GM18520 (cell line): Measurements from ENCODE around the gene HRCT1.
"Not testable (repeated sequence)": the region's sequence is repeated elsewhere in the genome, so short reads cannot be mapped to it uniquely, and the experiment has no call there.

Source experiments
- ATAC-seq: cut with Tn5 transposase; IDR thresholded peaks from one replicate; pipeline ENCODE4 v1.9.1; 2021; ENCODE audit not compliant: unreplicated experiment

The HRCT1 gene

DNA sequence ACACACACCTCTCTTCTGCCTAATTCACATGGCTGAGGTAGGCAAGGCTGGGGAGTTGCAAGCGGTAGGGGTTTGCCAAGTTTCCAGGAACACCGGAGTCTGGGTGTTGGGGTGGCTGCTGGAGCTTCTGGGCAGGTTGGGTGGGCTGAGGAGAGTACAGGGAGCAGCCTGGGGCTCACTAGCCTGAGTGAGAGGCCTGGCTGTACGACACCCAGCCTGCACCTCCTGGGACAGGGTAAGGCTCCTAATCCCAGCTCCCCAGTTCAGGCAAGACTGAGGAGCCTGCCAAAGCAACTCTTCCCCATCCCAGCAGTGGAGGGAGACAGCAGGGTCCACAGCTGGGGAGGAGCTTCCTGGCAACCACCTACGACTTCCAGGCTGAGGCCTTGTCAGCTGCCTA lies 11.3 kb downstream of the HRCT1 start:
- ATAC-seq: no peak

GRCh38 chr9:35918780-35919179 lies 12.8 kb downstream of the HRCT1 start:
- no peak for ATAC-seq

DNA sequence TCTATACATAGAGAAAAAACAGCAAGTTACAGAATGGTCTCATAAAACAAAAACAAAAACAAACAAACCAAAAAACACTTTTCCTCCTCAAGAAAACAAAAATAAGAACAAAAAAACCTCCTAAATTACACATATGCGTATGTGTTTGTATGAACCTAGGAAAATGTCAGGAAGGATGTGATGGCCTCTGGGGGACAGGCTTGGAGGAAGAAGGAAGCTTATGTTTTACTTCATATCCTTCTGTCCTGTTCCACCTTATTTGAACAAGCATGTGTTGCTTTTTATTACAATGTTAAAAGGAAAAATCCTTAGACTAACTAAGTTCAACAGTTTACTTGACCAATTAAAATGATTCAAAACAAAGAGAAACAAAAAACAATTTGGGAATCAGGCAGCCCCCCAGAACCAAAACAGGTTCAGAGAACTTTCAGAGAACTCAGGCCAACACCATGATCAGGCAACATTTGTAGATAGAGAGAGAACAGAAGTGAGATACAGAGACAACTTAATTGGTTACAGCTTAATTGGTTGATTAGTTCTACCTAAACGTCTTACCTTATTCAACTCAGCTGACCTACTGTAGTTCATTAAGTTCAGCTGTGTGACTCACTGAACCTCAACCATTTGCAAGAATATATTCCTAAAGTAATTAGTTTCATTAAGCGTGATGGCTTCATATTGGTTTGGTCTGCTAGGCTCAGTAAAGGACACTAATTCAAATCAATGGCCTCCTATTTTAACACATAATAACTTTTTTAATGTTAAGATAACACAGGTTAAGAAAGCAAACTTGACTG lies 13.4 kb downstream of the HRCT1 start:
- ATAC-seq: no peak

DNA sequence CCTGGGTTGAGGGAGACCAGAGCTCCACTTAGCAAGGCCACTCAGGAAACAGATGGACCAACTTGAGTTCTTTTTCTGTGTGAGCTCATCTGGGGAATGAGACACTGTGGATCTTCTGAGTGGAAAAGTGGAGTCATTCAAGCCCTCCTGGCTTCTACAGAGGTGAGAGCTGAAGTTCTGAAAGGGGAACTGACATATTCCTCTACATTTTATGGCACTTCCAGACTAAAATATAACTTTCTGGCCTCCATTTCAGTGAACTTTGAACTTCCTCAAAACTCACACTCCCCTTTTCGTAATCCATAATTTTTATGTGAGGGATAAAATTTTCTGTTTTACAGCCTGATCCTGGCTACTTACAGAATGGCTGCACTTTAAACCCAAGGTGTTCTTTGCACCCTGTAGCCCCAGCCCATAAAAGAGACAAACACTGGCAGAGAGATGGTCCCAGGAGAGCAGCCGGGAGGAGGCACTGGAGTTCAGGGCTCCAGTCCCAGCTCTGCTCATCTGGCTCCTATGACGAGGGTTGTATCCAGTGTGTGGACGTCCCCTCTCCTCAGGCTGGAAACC lies 14.1 kb downstream of the HRCT1 start:
- no peak for ATAC-seq

GRCh38 chr9:35923598-35923926 lies 17.6 kb downstream of the HRCT1 start:
- ATAC-seq: no peak

- no peak for ATAC-seq
Measured at GRCh38 chr9:35923927-35924763, 18.1 kb downstream of the HRCT1 start.

GRCh38 chr9:35928591-35929452 lies 22.8 kb downstream of the HRCT1 start:
- ATAC-seq: no peak

DNA sequence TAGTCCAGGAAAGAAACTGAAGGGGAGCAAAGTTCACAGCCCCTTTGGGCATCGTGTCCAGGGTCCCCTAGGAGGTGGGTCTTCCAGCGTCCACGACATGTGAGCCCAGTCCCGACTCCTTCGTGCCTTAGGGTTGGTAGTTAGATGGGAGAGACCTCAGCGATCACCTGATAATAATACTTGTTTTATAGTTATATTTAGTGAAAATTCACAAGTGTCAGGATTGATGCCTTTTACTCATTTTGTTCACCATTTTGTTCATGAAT lies 23.4 kb downstream of the HRCT1 start:
- no peak for ATAC-seq

- ATAC-seq: no peak
Measured at GRCh38 chr9:35930521-35930920, 24.5 kb downstream of the HRCT1 start.

DNA sequence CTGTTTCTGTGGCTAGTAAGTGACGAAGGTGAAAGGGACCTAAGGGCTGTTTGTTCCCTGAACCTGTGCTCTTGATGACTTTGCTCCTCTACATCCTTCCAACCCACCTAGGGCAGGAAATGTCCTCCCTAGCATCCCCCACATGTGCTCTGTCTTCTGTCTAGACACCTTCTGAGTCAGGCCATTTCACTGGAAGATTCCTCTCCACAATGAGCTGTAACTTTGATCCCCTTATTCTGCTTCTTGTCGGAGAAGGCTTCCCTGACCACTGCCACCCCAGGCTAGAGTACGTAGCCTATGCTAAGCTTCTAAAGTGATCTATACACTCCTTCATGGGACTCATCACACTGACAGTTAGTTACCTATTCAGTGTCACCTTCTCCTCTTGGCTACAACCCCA lies 25.0 kb downstream of the HRCT1 start:
- ATAC-seq: no peak

GRCh38 chr9:35932735-35933134 lies 26.7 kb downstream of the HRCT1 start:
- no peak for ATAC-seq

DNA sequence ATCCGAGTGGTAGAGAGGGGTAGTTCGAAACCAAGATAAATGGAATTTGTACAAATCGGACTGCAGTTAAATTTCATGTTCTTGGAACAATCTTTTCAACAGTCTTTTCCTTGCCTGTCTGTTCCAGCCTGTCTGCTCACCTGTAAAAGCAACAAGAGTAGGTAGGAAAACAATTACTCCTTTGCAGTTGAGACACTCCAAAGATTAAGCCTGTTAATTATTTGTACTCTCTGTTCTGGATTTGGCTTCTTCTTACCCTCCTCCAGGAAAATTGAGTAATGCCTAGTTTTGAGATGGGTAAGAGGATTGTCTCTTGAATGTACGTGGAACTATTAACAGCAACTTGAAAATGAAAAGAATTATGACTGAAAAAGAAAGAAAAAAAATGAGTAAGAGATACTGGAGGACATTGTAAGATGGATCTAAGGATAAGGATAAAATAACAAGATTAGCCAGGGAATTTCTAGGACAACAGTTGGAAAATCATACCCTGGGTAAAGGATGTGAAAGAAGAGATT lies 27.6 kb downstream of the HRCT1 start:
- ATAC-seq: no peak

- ATAC-seq: not testable (repeated sequence)
Measured at GRCh38 chr9:35934069-35934468, 28.1 kb downstream of the HRCT1 start.

GRCh38 chr9:35935261-35935660 lies 29.3 kb downstream of the HRCT1 start:
- ATAC-seq: no peak

DNA sequence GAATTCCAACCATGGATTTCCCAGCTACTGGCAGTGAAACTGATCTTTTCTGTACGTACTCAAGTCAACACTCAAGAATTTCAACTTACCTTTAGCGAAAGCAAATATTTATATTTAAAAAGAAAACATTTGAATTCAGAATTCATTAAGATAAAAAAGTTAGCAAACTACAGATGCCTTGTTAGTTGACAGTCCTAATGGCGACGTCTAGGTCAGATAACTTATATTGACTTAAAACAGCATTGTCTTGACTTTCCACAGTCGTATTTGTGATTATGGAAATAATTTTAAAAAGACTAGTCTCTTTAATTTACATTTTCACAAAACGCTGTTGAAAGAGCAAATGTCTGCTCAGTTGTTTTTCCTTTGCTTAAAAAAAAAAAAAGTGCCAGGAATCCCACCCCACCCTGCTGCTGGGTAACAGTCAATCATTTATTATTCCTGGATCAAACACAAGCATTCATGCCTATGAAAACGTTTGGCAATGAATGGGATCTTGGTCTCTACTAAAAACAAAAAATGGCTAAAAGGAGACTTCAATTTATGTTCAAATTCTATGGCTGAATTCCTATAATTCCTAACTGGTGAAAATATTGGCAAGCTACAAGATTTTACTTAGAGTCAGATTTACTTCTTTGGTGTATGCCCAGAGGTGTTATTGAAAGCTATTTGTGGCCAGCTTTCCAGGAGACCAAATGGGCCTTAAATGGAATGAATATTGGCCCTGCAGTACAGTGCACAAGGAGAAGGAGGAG lies 29.9 kb downstream of the HRCT1 start:
- ATAC-seq: no peak

- ATAC-seq: no peak
Measured at GRCh38 chr9:35937227-35937626, 31.2 kb downstream of the HRCT1 start.

- ATAC-seq: no peak
Measured at GRCh38 chr9:35938474-35939356, 32.7 kb downstream of the HRCT1 start.

DNA sequence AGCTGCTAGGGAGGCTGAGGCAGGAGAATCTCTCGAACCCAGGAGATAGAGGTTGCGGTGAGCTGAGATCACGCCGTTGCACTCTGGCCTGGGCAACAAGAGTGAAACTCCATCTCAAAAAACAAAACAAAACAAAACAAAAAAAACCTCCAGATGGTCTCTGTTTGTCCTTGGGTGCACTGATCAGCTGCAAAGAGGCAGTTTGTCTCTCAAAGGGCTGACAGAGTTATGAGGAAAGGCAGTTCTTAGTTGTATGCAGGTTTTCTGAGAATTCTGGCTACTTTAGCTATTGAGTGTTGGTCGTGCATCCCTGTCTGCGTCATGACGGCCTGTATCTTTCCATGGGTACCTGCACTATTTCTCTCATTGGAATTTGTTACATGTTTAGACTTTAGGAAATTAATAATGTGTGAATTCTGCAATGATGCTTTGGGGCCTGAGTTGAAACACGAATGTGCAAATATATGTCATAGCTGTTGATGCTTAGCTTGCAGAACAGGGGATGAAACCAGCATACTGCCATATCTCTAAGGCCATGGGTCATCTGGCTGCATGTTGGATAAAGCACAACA lies 33.8 kb downstream of the HRCT1 start:
- ATAC-seq: no peak
